ENCODE data around the gene COX5B.
A peak's percentile ranks its signal among the peaks of the same experiment; 100 is the strongest.
"Not testable (repeated sequence)": the region's sequence is repeated elsewhere in the genome, so short reads cannot be mapped to it uniquely, and the experiment has no call there.

COX5B gene

GRCh38 chr2:97673182-97673914 lies 27.5 kb downstream of the COX5B start:
- no peak for DNase-seq (ENCODE audit: low spot score)

- no peak for DNase-seq (ENCODE audit: low spot score)
These were observed 28.0 kb downstream of the COX5B start for GRCh38 chr2:97673915-97674283.

- no peak for DNase-seq (ENCODE audit: low spot score)
These were observed 29.7 kb downstream of the COX5B start for GRCh38 chr2:97675430-97676113.

DNA sequence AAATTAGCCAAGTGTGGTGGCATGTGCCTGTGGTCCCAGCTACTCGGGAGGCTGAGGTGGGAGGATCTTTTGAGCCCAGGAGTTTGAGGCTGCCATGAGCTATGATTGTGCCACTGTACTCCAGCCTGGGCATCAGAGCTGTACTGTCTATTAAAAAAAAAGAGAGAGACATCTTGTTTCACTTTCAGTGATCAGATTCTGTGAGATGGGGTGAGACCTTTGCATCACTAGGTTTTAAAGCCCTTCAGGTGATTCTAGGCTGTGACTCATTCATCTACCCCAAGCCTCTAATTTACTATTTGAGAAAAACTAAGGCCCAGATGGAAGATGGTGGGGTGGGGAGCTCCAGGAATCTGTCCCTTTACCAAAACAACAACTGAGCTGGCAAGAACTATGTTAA lies 30.8 kb downstream of the COX5B start:
- DNase-seq (ENCODE audit: low spot score), result no peak

- no peak for DNase-seq (ENCODE audit: low spot score)
These were observed 31.6 kb downstream of the COX5B start for GRCh38 chr2:97677480-97677879.

DNA sequence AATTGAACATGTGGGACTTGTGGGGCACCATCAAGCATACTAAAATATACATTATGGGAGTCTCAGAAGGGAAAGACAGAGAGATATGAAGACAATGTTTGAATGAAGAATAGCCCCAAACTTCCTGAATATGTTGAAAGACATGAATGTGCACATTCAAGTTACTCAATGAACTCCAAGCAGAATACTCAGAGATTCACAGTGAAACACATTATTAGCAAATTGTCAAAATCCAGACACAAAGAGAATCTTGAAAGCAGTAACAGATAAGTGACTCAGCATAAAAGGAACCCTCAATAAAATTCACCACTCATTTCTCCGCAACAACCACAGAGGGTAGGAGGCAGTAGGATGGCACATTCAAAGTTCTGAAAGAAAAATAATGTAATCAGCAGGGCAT lies 32.4 kb downstream of the COX5B start:
- no peak for DNase-seq (ENCODE audit: low spot score)

- not testable (repeated sequence) for DNase-seq (ENCODE audit: low spot score)
These were observed 41.4 kb downstream of the COX5B start for GRCh38 chr2:97687235-97687634.

GRCh38 chr2:97688062-97688827 lies 42.4 kb downstream of the COX5B start:
- DNase-seq (ENCODE audit: low spot score), result no peak

DNA sequence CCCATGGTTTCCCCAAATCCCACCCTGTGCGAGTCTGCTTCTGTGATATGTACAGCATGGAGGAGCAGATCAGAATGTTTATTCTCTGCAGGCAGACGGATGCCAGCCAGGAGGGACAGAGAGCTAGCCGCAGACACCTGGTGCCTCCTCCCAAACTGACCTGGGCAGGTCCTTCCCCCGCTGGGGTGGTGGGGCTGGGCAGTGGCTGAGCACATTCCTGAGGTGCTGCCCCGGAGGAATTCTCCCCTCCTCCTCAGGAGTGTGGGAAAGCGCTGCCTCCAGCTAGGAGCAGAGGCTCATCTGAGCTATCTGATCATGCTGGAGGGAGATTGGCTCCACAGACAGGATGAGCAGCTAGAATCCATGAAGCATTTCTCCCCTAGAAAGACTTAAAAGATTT lies 45.3 kb downstream of the COX5B start:
- no peak for DNase-seq (ENCODE audit: low spot score)

- no peak for DNase-seq (ENCODE audit: low spot score)
These were observed 47.6 kb downstream of the COX5B start for GRCh38 chr2:97693476-97693875.

DNA sequence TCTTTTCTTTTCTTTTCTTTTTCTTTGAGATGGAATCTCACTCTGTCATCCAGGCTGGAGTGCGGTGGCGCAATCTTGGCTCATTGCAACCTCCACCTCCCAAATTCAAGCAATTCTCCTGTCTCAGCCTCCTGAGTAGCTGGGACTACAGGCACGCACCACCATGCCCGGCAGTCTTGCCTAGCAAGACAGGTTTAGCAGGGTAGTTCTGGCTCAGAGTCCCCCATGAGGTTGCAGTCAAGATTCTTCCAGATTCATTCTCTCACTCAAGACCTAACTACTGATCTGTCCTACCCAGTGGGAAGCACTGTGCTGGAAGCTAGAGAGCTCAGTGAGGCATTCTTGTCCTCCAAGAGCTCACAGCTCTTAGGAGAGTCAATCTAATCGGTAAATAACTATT lies 49.9 kb downstream of the COX5B start:
- DNase-seq (ENCODE audit: low spot score), result no peak

- peak; percentile 89 for DNase-seq (ENCODE audit: low spot score)
These were observed 51.7 kb downstream of the COX5B start for GRCh38 chr2:97697252-97698235.
